Neural progenitor cell (in vitro differentiated cells): Measurements from ENCODE around the gene SPATA18. TPM values are rescaled to one million over a fixed set of nuclear protein-coding genes. Genes with fewer than 3 reads are reported as not detected.

ENCODE experiments used
- DNase-seq: peaks from one replicate; pipeline ENCODE4 v3.0.0-alpha.2; 2016; ENCODE audit warnings: low spot score
- H2AFZ ChIP-seq: fragments of 200-600 bp; sonication (generic); replicated peaks from 2 replicates; pipeline ENCODE4 v1.6.1; 2016; ENCODE audit warnings: antibody characterized with exemption
- H3F3A ChIP-seq: fragments of 200-600 bp; sonication (generic); 2 replicates; pipeline ENCODE4 v1.6.1; 2016; ENCODE audit warnings: antibody characterized with exemption, low read depth
- H3K27ac ChIP-seq: fragments of 200-600 bp; sonication (generic); 2 replicates; pipeline ENCODE4 v1.5.1; 2016; ENCODE audit warnings: mild to moderate bottlenecking
- H3K27me3 ChIP-seq: fragments of 200-600 bp; sonication (generic); 2 replicates; pipeline ENCODE4 v1.6.1; 2016; ENCODE audit warnings: mild to moderate bottlenecking, moderate library complexity
- H3K36me3 ChIP-seq: fragments of 200-600 bp; sonication (generic); 2 replicates; pipeline ENCODE4 v1.5.1; 2016
- H3K4me1 ChIP-seq: fragments of 200-600 bp; sonication (generic); 2 replicates; pipeline ENCODE4 v1.6.1; 2016; ENCODE audit warnings: mixed run types
- H3K4me2 ChIP-seq: fragments of 200-600 bp; sonication (generic); 2 replicates; pipeline ENCODE4 v1.6.1; 2016
- H3K4me3 ChIP-seq: fragments of 200-600 bp; sonication (generic); 2 replicates; pipeline ENCODE4 v1.5.1; 2016
- H3K79me2 ChIP-seq: fragments of 200-600 bp; sonication (generic); 2 replicates; pipeline ENCODE4 v1.6.1; 2016; ENCODE audit warnings: low read depth
- H3K9ac ChIP-seq: fragments of 200-600 bp; sonication (generic); 2 replicates; pipeline ENCODE4 v1.6.1; 2016
- H3K9me3 ChIP-seq: fragments of 200-600 bp; sonication (generic); 2 replicates; pipeline ENCODE4 v1.5.1; 2016; ENCODE audit warnings: low read depth
- H4K20me1 ChIP-seq: fragments of 200-600 bp; sonication (generic); 2 replicates; pipeline ENCODE4 v1.6.1; 2016; ENCODE audit warnings: low read depth
- H3K27ac Mint-ChIP-seq: 3 replicates; pipeline ENCODE4 v1.8.0; 2021; ENCODE audit warnings: mixed read lengths
- H3K27me3 Mint-ChIP-seq: 2 replicates; pipeline ENCODE4 v1.8.0; 2022; ENCODE audit warnings: low read depth, mild to moderate bottlenecking, inconsistent platforms, moderate library complexity, mixed read lengths; ENCODE audit not compliant: insufficient read depth
- H3K36me3 Mint-ChIP-seq: 3 replicates; pipeline ENCODE4 v1.8.0; 2021; ENCODE audit warnings: mixed read lengths
- H3K4me1 Mint-ChIP-seq: 3 replicates; pipeline ENCODE4 v1.8.0; 2021; ENCODE audit warnings: mixed read lengths
- H3K4me3 Mint-ChIP-seq: 3 replicates; pipeline ENCODE4 v1.8.0; 2021; ENCODE audit warnings: mild to moderate bottlenecking, moderate library complexity, mixed read lengths
- H3K9me3 Mint-ChIP-seq: 3 replicates; pipeline ENCODE4 v1.8.0; 2020; ENCODE audit warnings: mixed read lengths
- CTCF ChIP-seq: fragments of 200-600 bp; sonication (generic); IDR thresholded peaks from 2 replicates; pipeline ENCODE4 v1.5.1; 2017; ENCODE audit warnings: antibody characterized with exemption, mild to moderate bottlenecking
- EZH2 ChIP-seq: fragments of 200-600 bp; sonication (generic); IDR thresholded peaks from 2 replicates; pipeline ENCODE4 v1.6.1; 2017; ENCODE audit warnings: antibody characterized with exemption, mild to moderate bottlenecking, moderate library complexity
- EZH2phosphoT487 ChIP-seq: fragments of 200-600 bp; sonication (generic); IDR thresholded peaks from 2 replicates; pipeline ENCODE4 v1.6.1; 2017; ENCODE audit warnings: antibody characterized with exemption
- total RNA-seq: library from RNA; depleted of rRNA; stranded (reverse); fragments of >200 nt; gene quantifications from 2 replicates; pipeline ENCODE4 v1.2.3, GENCODE V29; 2015; ENCODE audit warnings: low replicate concordance

SPATA18 gene
- total RNA-seq, 1 donor from 2014 or later, result 5.4 TPM

DNA sequence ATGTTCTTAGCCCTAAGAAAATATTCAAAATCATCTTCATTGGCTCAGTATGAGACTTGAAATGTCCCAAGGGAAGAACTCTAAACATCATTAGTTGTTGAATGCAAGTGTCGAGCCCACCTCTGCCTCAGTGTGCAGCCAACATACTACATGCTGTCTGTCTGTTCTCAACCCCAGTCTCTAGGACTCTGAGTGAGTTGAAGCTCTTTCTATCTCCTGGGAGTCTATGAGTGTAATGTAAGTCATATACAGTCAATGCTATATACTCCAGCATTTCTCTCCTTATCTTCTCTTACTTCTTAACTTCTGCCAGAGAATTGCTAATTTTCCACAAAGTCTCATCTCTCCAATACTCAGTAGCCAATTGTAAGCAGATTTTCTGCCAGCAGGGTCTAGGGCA, 61.3 kb downstream of the SPATA18 start:
- peaks cover 8% of the 10 kb centered on the region for H3K4me1 Mint-ChIP-seq
- Histone ChIP-seq H4K20me1 (no peaks in the 10 kb centered on the region), H3K27me3 (no peaks in the 10 kb centered on the region), H3K9me3 (no peaks in the 10 kb centered on the region), H3F3A (no peaks in the 10 kb centered on the region), H3K36me3 (no peaks in the 10 kb centered on the region), H3K4me1 (no peaks in the 10 kb centered on the region), H3K27ac (no peak overlapping the region), H3K4me2 (no peak overlapping the region), H3K4me3 (no peak overlapping the region), H2AFZ (no peak overlapping the region), H3K79me2 (no peaks in the 10 kb centered on the region), H3K9ac (no peak overlapping the region)
- DNase-seq, result no peak
- H3K27ac Mint-ChIP-seq, result no peak overlapping the region
- H3K4me3 Mint-ChIP-seq, result no peak overlapping the region
- no peaks in the 10 kb centered on the region for H3K36me3 Mint-ChIP-seq
- TF ChIP-seq EZH2 (no peak), EZH2phosphoT487 (no peak), CTCF (no peak)
- peaks cover 2% of the 10 kb centered on the region for H3K9me3 Mint-ChIP-seq
- no peaks in the 10 kb centered on the region for H3K27me3 Mint-ChIP-seq

DNA sequence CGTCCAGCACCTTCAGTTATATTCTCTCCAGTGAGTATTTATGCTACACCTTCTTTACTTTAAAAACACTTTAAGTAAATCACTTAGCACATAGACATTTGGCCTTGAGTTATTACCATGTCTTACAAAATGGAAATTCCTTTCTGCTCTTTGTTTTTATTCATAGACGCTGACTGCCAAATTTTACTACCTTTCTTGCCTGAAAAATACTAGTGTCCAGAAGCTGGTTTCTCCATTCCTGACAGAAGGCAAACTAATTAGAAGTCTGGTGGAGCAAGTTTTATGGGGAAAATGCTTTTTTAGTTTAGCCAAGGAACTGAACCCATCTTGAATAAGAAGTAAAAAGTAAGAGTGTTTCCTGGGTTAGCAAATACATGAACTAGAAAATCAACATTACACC, 65.5 kb downstream of the SPATA18 start:
- no peak for DNase-seq
- no peak overlapping the region for H3K4me3 Mint-ChIP-seq
- no peaks in the 10 kb centered on the region for H4K20me1 ChIP-seq
- H3K79me2 ChIP-seq, result no peaks in the 10 kb centered on the region
- no peak overlapping the region for H3K27ac Mint-ChIP-seq
- no peak overlapping the region for H3K27ac ChIP-seq
- no peaks in the 10 kb centered on the region for H3K4me1 Mint-ChIP-seq
- H2AFZ ChIP-seq, result no peak overlapping the region
- no peaks in the 10 kb centered on the region for H3K36me3 Mint-ChIP-seq
- peaks cover 3% of the 10 kb centered on the region for H3K27me3 Mint-ChIP-seq
- H3K9me3 Mint-ChIP-seq, result peaks cover 3% of the 10 kb centered on the region
- no peak overlapping the region for H3K4me2 ChIP-seq
- no peak overlapping the region for H3K9ac ChIP-seq
- no peak for TF ChIP-seq EZH2phosphoT487
- TF ChIP-seq CTCF, result no peak
- TF ChIP-seq EZH2, result no peak
- no peak overlapping the region for H3K4me3 ChIP-seq
- no peaks in the 10 kb centered on the region for H3F3A ChIP-seq
- H3K4me1 ChIP-seq, result no peaks in the 10 kb centered on the region
- H3K27me3 ChIP-seq, result no peaks in the 10 kb centered on the region
- H3K36me3 ChIP-seq, result no peaks in the 10 kb centered on the region
- no peaks in the 10 kb centered on the region for H3K9me3 ChIP-seq

DNA sequence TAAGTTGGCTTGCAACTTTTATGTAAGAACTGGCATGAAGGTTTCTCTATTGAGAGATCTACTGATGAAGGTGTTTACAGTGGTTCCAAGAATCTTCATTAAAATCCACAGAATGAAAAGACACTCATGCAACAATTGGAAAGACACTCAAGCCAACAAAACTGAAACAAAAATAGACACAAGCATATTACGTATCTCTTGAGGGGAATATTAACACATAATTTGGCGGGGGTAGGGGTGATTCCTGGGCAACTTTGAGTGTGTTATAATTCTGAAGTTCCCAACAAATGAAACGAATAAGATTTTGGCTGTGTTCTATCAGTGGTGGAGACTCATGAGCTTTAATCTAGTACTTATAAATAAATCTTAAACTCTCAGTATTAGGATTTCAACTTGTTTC, 75.1 kb downstream of the SPATA18 start:
- H3K27ac Mint-ChIP-seq, result no peak overlapping the region
- peaks cover 15% of the 10 kb centered on the region for H3K4me1 Mint-ChIP-seq
- no peaks in the 10 kb centered on the region for H3F3A ChIP-seq
- no peaks in the 10 kb centered on the region for H3K4me1 ChIP-seq
- H2AFZ ChIP-seq, result no peak overlapping the region
- no peaks in the 10 kb centered on the region for H3K36me3 ChIP-seq
- H4K20me1 ChIP-seq, result no peaks in the 10 kb centered on the region
- peaks cover 6% of the 10 kb centered on the region for H3K9me3 Mint-ChIP-seq
- no peak overlapping the region for H3K9ac ChIP-seq
- TF ChIP-seq EZH2, result no peak
- no peak for TF ChIP-seq EZH2phosphoT487
- TF ChIP-seq CTCF, result no peak
- no peaks in the 10 kb centered on the region for H3K79me2 ChIP-seq
- peaks cover 5% of the 10 kb centered on the region for H3K27me3 Mint-ChIP-seq
- no peak for DNase-seq
- H3K9me3 ChIP-seq, result no peaks in the 10 kb centered on the region
- H3K27me3 ChIP-seq, result no peaks in the 10 kb centered on the region
- H3K4me3 ChIP-seq, result no peak overlapping the region
- H3K27ac ChIP-seq, result no peak overlapping the region
- no peaks in the 10 kb centered on the region for H3K36me3 Mint-ChIP-seq
- H3K4me2 ChIP-seq, result no peak overlapping the region
- H3K4me3 Mint-ChIP-seq, result no peak overlapping the region
